ENCODE measurements around the gene AP3S1.

GRCh38 chr5:115801152-115801551 lies 40.6 kb upstream of the AP3S1 start:
- TF ChIP-seq POLR2A (IDR thresholded peaks at IDR 0.05) (no peak), CTCF (IDR thresholded peaks at IDR 0.05) (no peak), POLR2AphosphoS5 (IDR thresholded peaks at IDR 0.05) (no peak), EP300 (IDR thresholded peaks at IDR 0.05) (no peak)
